CD8-positive, alpha-beta memory T cell (primary cell): ENCODE data around the gene CD38. TPM values are rescaled to one million over a fixed set of nuclear protein-coding genes. Genes with fewer than 3 reads are reported as not detected.
A peak's percentile ranks its signal among the peaks of the same experiment; 100 is the strongest.
"Not testable (repeated sequence)": the region's sequence is repeated elsewhere in the genome, so short reads cannot be mapped to it uniquely, and the experiment has no call there.

Source experiments
- CTCF ChIA-PET: fragments of 350-600 bp; sonication (Branson Sonifier 250); formaldehyde crosslinking; loops from one replicate; lab custom pipeline; 2021; ENCODE audit warnings: antibody characterized with exemption; lab: Charles Lee
- POLR2A ChIA-PET: fragments of 350-600 bp; sonication (Branson Sonifier 250); formaldehyde crosslinking; loops from one replicate; lab custom pipeline; 2021; ENCODE audit warnings: antibody characterized with exemption; lab: Charles Lee
- DNase-seq, 5 donors: peaks; one replicate each; pipeline versions ENCODE4 v3.0.0 to v3.0.0-alpha.2; 2020 to 2022; ENCODE audit warnings: mixed read lengths in 1 of 5
- H3K27ac ChIP-seq: one replicate; pipeline ENCODE4 v1.7.0; 2013; ENCODE audit warnings: low read depth, mild to moderate bottlenecking, low read length, moderate library complexity
- H3K27me3 ChIP-seq: 2 replicates; pipeline ENCODE4 v1.7.0; 2013; ENCODE audit warnings: low read length, mild to moderate bottlenecking; ENCODE audit not compliant: insufficient read depth, poor library complexity, severe bottlenecking
- H3K36me3 ChIP-seq: 2 replicates; pipeline ENCODE4 v1.7.0; 2013; ENCODE audit warnings: mild to moderate bottlenecking, low read length, moderate library complexity; ENCODE audit not compliant: insufficient read depth
- H3K4me1 ChIP-seq: 2 replicates; pipeline ENCODE4 v1.7.0; 2013; ENCODE audit warnings: mild to moderate bottlenecking, low read length, moderate library complexity; ENCODE audit not compliant: insufficient read depth
- H3K4me3 ChIP-seq: 2 replicates; pipeline ENCODE4 v1.7.0; 2013; ENCODE audit warnings: mild to moderate bottlenecking, low read length
- H3K9me3 ChIP-seq: 2 replicates; pipeline ENCODE4 v1.7.0; 2013; ENCODE audit warnings: mild to moderate bottlenecking, low read length
- H3K27ac Mint-ChIP-seq, 8 donors: one replicate each; pipeline ENCODE4 v1.8.0; 2020 to 2021; ENCODE audit warnings: mixed read lengths in 8 of 8, mild to moderate bottlenecking in 6 of 8, inconsistent platforms in 3 of 8, moderate library complexity in 3 of 8
- H3K27me3 Mint-ChIP-seq, 2 donors: one replicate each; pipeline ENCODE4 v1.8.0; 2020 to 2021; ENCODE audit warnings: mixed read lengths in 2 of 2, mild to moderate bottlenecking in 1 of 2, moderate library complexity in 1 of 2
- H3K36me3 Mint-ChIP-seq, 3 donors: one replicate each; pipeline ENCODE4 v1.8.0; 2020 to 2021; ENCODE audit warnings: mixed read lengths in 3 of 3, inconsistent platforms in 1 of 3, mild to moderate bottlenecking in 1 of 3
- H3K4me1 Mint-ChIP-seq, 3 donors: one replicate each; pipeline ENCODE4 v1.8.0; 2020 to 2021; ENCODE audit warnings: mixed read lengths in 3 of 3, inconsistent platforms in 1 of 3, mild to moderate bottlenecking in 1 of 3
- H3K4me3 Mint-ChIP-seq, 7 donors: one replicate each; pipeline ENCODE4 v1.8.0; 2020 to 2021; ENCODE audit warnings: mixed read lengths in 7 of 7, mild to moderate bottlenecking in 6 of 7, moderate library complexity in 4 of 7, inconsistent platforms in 2 of 7
- H3K9me3 Mint-ChIP-seq, 5 donors: one replicate each; pipeline ENCODE4 v1.8.0; 2020 to 2022; ENCODE audit warnings: mixed read lengths in 5 of 5, mild to moderate bottlenecking in 3 of 5, moderate library complexity in 2 of 5, inconsistent platforms in 1 of 5
- polyA plus RNA-seq: library from polyadenylated mRNA; unstranded; fragments of 300-500 nt; fragmentation: Illumina TruSeq; gene quantifications from one replicate; pipeline ENCODE4 v1.2.3, GENCODE V29; 2021
- total RNA-seq, 2 experiments: library from RNA; stranded (reverse); gene quantifications; one replicate each; pipeline ENCODE4 v1.2.3, GENCODE V29; 2021

The CD38 gene
- total and polyA plus RNA-seq, 3 experiments from 2014 or later: 2.1 to 11.7 (median 9.0) TPM

- POLR2A ChIA-PET: no interaction called here
- DNase-seq: no peak
- Histone ChIP-seq H3K27me3 (no peaks in the 10 kb centered on the region), H3K27ac (no peak overlapping the region), H3K4me1 (no peaks in the 10 kb centered on the region), H3K9me3 (no peaks in the 10 kb centered on the region), H3K4me3 (no peak overlapping the region), H3K36me3 (no peaks in the 10 kb centered on the region)
- Mint-ChIP-seq H3K27ac (no peak overlapping the region), H3K4me3 (no peak overlapping the region), H3K36me3 (peaks cover 0 to 7% (median 3%) of the 10 kb centered on the region in 3 donors), H3K4me1 (no peaks in the 10 kb centered on the region), H3K27me3 (no peaks in the 10 kb centered on the region), H3K9me3 (no peaks in the 10 kb centered on the region)
- CTCF ChIA-PET: no interaction called here
Measured at GRCh38 chr4:15837591-15837990, 59.5 kb downstream of the CD38 start.

GRCh38 chr4:15841194-15841730 is 63.1 kb downstream of the CD38 start:
- H3K36me3 Mint-ChIP-seq, H3K4me3 ChIP-seq, CTCF ChIA-PET, H3K27me3 Mint-ChIP-seq, H3K9me3 ChIP-seq, H3K9me3 Mint-ChIP-seq, H3K27ac ChIP-seq, H3K27me3 ChIP-seq, H3K4me1 Mint-ChIP-seq, DNase-seq, POLR2A ChIA-PET, H3K4me1 ChIP-seq, H3K4me3 Mint-ChIP-seq, H3K36me3 ChIP-seq: not testable (repeated sequence)
- H3K27ac Mint-ChIP-seq: peak overlapping the region in 1 of 8 donors; percentile 81

GRCh38 chr4:15847746-15848145 is 69.6 kb downstream of the CD38 start:
- no peaks in the 10 kb centered on the region for H3K4me1 Mint-ChIP-seq
- Histone ChIP-seq H3K4me1 (no peaks in the 10 kb centered on the region), H3K4me3 (no peak overlapping the region), H3K36me3 (no peaks in the 10 kb centered on the region), H3K27ac (no peak overlapping the region), H3K9me3 (no peaks in the 10 kb centered on the region), H3K27me3 (no peaks in the 10 kb centered on the region)
- CTCF ChIA-PET: no interaction called here
- no peak overlapping the region for H3K27ac Mint-ChIP-seq
- no peak overlapping the region for H3K4me3 Mint-ChIP-seq
- no peaks in the 10 kb centered on the region for H3K36me3 Mint-ChIP-seq
- no peaks in the 10 kb centered on the region for H3K27me3 Mint-ChIP-seq
- DNase-seq: no peak
- H3K9me3 Mint-ChIP-seq: no peaks in the 10 kb centered on the region
- POLR2A ChIA-PET: no interaction called here

- CTCF ChIA-PET: no interaction called here
Measured at GRCh38 chr4:15848191-15848842, 70.2 kb downstream of the CD38 start.

GRCh38 chr4:15851969-15852368 is 73.8 kb downstream of the CD38 start:
- Mint-ChIP-seq H3K27ac (no peak overlapping the region), H3K4me1 (no peaks in the 10 kb centered on the region), H3K27me3 (no peaks in the 10 kb centered on the region), H3K9me3 (no peaks in the 10 kb centered on the region), H3K36me3 (no peaks in the 10 kb centered on the region), H3K4me3 (no peak overlapping the region)
- Histone ChIP-seq H3K36me3 (no peaks in the 10 kb centered on the region), H3K9me3 (no peaks in the 10 kb centered on the region), H3K27me3 (no peaks in the 10 kb centered on the region), H3K27ac (no peak overlapping the region), H3K4me3 (no peak overlapping the region), H3K4me1 (no peaks in the 10 kb centered on the region)
- POLR2A ChIA-PET: no interaction called here
- no peak for DNase-seq
- CTCF ChIA-PET: no interaction called here

More at GRCh38 chr4:15848191-15848842, 70.2 kb downstream of the CD38 start:
- H3K4me1 ChIP-seq: no peaks in the 10 kb centered on the region
- no peak overlapping the region for H3K4me3 Mint-ChIP-seq
- H3K4me3 ChIP-seq: no peak overlapping the region
- no peaks in the 10 kb centered on the region for H3K27me3 ChIP-seq
- DNase-seq: no peak
- no peaks in the 10 kb centered on the region for H3K9me3 Mint-ChIP-seq
- H3K27me3 Mint-ChIP-seq: no peaks in the 10 kb centered on the region
- H3K9me3 ChIP-seq: no peaks in the 10 kb centered on the region
- H3K36me3 Mint-ChIP-seq: no peaks in the 10 kb centered on the region
- no peaks in the 10 kb centered on the region for H3K4me1 Mint-ChIP-seq
- no peak overlapping the region for H3K27ac ChIP-seq
- H3K36me3 ChIP-seq: no peaks in the 10 kb centered on the region
- H3K27ac Mint-ChIP-seq: no peak overlapping the region
- POLR2A ChIA-PET: no interaction called here

GRCh38 chr4:15852524-15852923 is 74.4 kb downstream of the CD38 start:
- Mint-ChIP-seq H3K9me3 (no peaks in the 10 kb centered on the region), H3K36me3 (no peaks in the 10 kb centered on the region), H3K27ac (no peak overlapping the region), H3K4me1 (no peaks in the 10 kb centered on the region), H3K27me3 (peaks cover 0 to under 1% of the 10 kb centered on the region in 2 donors), H3K4me3 (no peak overlapping the region)
- ChIA-PET POLR2A (no interaction called here), CTCF (no interaction called here)
- Histone ChIP-seq H3K4me3 (no peak overlapping the region), H3K9me3 (no peaks in the 10 kb centered on the region), H3K4me1 (no peaks in the 10 kb centered on the region), H3K36me3 (no peaks in the 10 kb centered on the region), H3K27me3 (no peaks in the 10 kb centered on the region), H3K27ac (no peak overlapping the region)
- no peak for DNase-seq

GRCh38 chr4:15853345-15853744 is 75.2 kb downstream of the CD38 start:
- no peaks in the 10 kb centered on the region for H3K27me3 ChIP-seq
- Mint-ChIP-seq H3K36me3 (no peaks in the 10 kb centered on the region), H3K27ac (no peak overlapping the region), H3K27me3 (peaks cover 0 to 5% of the 10 kb centered on the region in 2 donors), H3K4me1 (no peaks in the 10 kb centered on the region), H3K4me3 (no peak overlapping the region), H3K9me3 (no peaks in the 10 kb centered on the region)
- H3K9me3 ChIP-seq: no peaks in the 10 kb centered on the region
- ChIA-PET POLR2A (no interaction called here), CTCF (no interaction called here)
- no peak for DNase-seq
- no peaks in the 10 kb centered on the region for H3K4me1 ChIP-seq
- H3K36me3 ChIP-seq: no peaks in the 10 kb centered on the region
- H3K4me3 ChIP-seq: no peak overlapping the region
- H3K27ac ChIP-seq: no peak overlapping the region

GRCh38 chr4:15855804-15856475 is 77.8 kb downstream of the CD38 start:
- no peaks in the 10 kb centered on the region for H3K27me3 ChIP-seq
- no peaks in the 10 kb centered on the region for H3K4me1 ChIP-seq
- Mint-ChIP-seq H3K4me3 (no peak overlapping the region), H3K9me3 (no peaks in the 10 kb centered on the region), H3K36me3 (no peaks in the 10 kb centered on the region), H3K4me1 (no peaks in the 10 kb centered on the region), H3K27me3 (peaks cover 2 to 5% of the 10 kb centered on the region in 2 donors), H3K27ac (no peak overlapping the region)
- no peaks in the 10 kb centered on the region for H3K9me3 ChIP-seq
- ChIA-PET POLR2A (no interaction called here), CTCF (interaction anchor here (1.0 kb wide), 1 partner anchor 27 kb away, joined by 3 read pairs; no protein-coding TSS in a partner anchor)
- no peak overlapping the region for H3K27ac ChIP-seq
- DNase-seq: no peak
- H3K4me3 ChIP-seq: no peak overlapping the region
- H3K36me3 ChIP-seq: no peaks in the 10 kb centered on the region
